Uterus (tissue), 2 donors: ENCODE measurements around the gene COA4.

Experiments
- CTCF ChIP-seq, 4 experiments: fragments of 200-600 bp in 2 of 4; fragments of 450-650 bp in 2 of 4; sonication (generic) in 2 of 4; IDR thresholded peaks; one replicate each; pipeline ENCODE4 v1.5.1; 2016 to 2019; ENCODE audit warnings: antibody characterized with exemption in 4 of 4, mild to moderate bottlenecking in 2 of 4, moderate library complexity in 1 of 4
- POLR2A ChIP-seq, 2 donors: fragments of 450-650 bp; IDR thresholded peaks; one replicate each; pipeline ENCODE4 v1.6.1; 2016; ENCODE audit warnings: antibody characterized with exemption in 2 of 2, mild to moderate bottlenecking in 1 of 2, moderate library complexity in 1 of 2

DNA sequence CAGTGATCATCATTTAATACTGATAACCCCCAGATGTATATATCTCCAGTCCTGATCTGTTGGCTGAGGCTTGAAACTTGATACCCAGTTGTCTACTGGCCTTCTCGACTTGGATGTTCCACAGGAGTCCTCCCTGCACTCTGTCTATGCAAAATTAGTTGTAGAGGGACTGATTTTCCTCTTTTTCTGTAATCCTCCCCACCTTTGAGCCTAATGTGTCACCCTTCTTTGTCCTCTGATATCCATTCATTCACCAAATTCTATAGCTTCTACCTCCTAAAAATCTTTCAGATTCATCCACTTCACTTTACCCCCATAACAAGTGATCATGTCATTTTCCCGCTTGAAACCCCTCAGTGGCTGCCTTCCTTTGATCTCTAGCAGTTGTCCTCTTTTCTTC, 16.4 kb downstream of the COA4 start:
- TF ChIP-seq CTCF (IDR thresholded peaks at IDR 0.05) (no peak), POLR2A (IDR thresholded peaks at IDR 0.05) (no peak)
